H1 (cell line): ENCODE results near the gene ZFPL1. TPM values are rescaled to one million over a fixed set of nuclear protein-coding genes. Genes with fewer than 3 reads are reported as not detected.

Source experiments
- CTCF ChIA-PET: fragments of 300-600 bp; sonication (Branson Sonifier 250); formaldehyde crosslinking; loops from one replicate; lab custom pipeline; 2021; ENCODE audit not compliant: partially characterized antibody; lab: Charles Lee
- POLR2A ChIA-PET: fragments of 300-600 bp; sonication (Branson Sonifier 250); formaldehyde crosslinking; loops from one replicate; lab custom pipeline; 2021; ENCODE audit warnings: inconsistent platforms; ENCODE audit not compliant: partially characterized antibody; lab: Charles Lee
- DNase-seq, 2 experiments: peaks; one replicate each; pipeline versions ENCODE4 v3.0.0 to v3.0.0-alpha.2; 2010 to 2022; ENCODE audit warnings: low spot score in 2 of 2, low read depth in 1 of 2, mixed read lengths in 1 of 2
- FAIRE-seq: peaks from 2 replicates; lab custom pipeline; 2011; peaks lifted over from hg19 to GRCh38; lab: Jason Lieb, UNC
- H2AFZ ChIP-seq: 2 replicates; pipeline ENCODE4 v1.8.1; 2012; ENCODE audit warnings: low read length, inconsistent platforms
- H2AK5ac ChIP-seq: 2 replicates; pipeline ENCODE4 v1.6.1; 2013; ENCODE audit warnings: low read depth, low read length
- H2BK120ac ChIP-seq: replicated peaks from 2 replicates; pipeline ENCODE3; 2013; ENCODE audit warnings: low read depth, low read length, inconsistent platforms
- H2BK12ac ChIP-seq: 2 replicates; pipeline ENCODE4 v1.6.1; 2013; ENCODE audit warnings: low read depth, low read length
- H2BK15ac ChIP-seq: 2 replicates; pipeline ENCODE4 v1.6.1; 2013; ENCODE audit warnings: low read length
- H2BK20ac ChIP-seq: 2 replicates; pipeline ENCODE4 v1.6.1; 2013; ENCODE audit warnings: low read length
- H2BK5ac ChIP-seq: 2 replicates; pipeline ENCODE4 v1.6.1; 2013; ENCODE audit warnings: low read depth, low read length
- H3K14ac ChIP-seq: 2 replicates; pipeline ENCODE4 v1.6.1; 2013; ENCODE audit warnings: inconsistent platforms; ENCODE audit not compliant: insufficient read length
- H3K18ac ChIP-seq: 2 replicates; pipeline ENCODE4 v1.6.1; 2013; ENCODE audit warnings: low read length; ENCODE audit errors: extremely low read depth
- H3K23ac ChIP-seq: 2 replicates; pipeline ENCODE4 v1.6.1; 2013; ENCODE audit warnings: inconsistent platforms; ENCODE audit not compliant: insufficient read length
- H3K23me2 ChIP-seq: 2 replicates; pipeline ENCODE4 v1.6.1; 2013; ENCODE audit warnings: low read depth, low read length
- H3K27ac ChIP-seq: 2 replicates; pipeline ENCODE4 v1.6.1; 2011; ENCODE audit warnings: low read depth, low read length, inconsistent platforms
- H3K27me3 ChIP-seq, 4 experiments: replicated peaks in 1 of 4; 1 replicate in 1 of 4; 2 replicates in 3 of 4; pipeline versions ENCODE4 v1.6.1 to v1.8.1; 2011 to 2013; ENCODE audit warnings: low read length in 3 of 4, mild to moderate bottlenecking in 3 of 4, inconsistent platforms in 2 of 4, mixed read lengths in 2 of 4, moderate library complexity in 1 of 4; ENCODE audit not compliant: control insufficient read depth in 3 of 4, insufficient read depth in 3 of 4; ENCODE audit errors: extremely low read depth in 1 of 4
- H3K36me3 ChIP-seq, 4 experiments: 2 replicates each; pipeline versions ENCODE4 v1.6.1 to v1.8.1; 2011 to 2013; ENCODE audit warnings: mild to moderate bottlenecking in 4 of 4, low read length in 3 of 4, moderate library complexity in 2 of 4, control low read depth in 1 of 4, inconsistent platforms in 1 of 4; ENCODE audit not compliant: insufficient read depth in 4 of 4, control insufficient read depth in 2 of 4
- H3K4ac ChIP-seq: replicated peaks from 2 replicates; pipeline ENCODE3; 2013; ENCODE audit warnings: low read length, low read depth, mixed read lengths, inconsistent platforms; ENCODE audit not compliant: insufficient read length
- H3K4me1 ChIP-seq, 4 experiments: replicated peaks in 1 of 4; 1 replicate in 1 of 4; 2 replicates in 3 of 4; pipeline versions ENCODE4 v1.6.1 to v1.8.1; 2011 to 2013; ENCODE audit warnings: low read length in 3 of 4, inconsistent platforms in 2 of 4, mixed read lengths in 1 of 4; ENCODE audit not compliant: insufficient read depth in 4 of 4, control insufficient read depth in 3 of 4
- H3K4me2 ChIP-seq, 2 experiments: 2 replicates each; pipeline versions ENCODE4 v1.6.1 to v1.8.1; 2011 to 2013; ENCODE audit warnings: low read depth in 2 of 2, low read length in 2 of 2, control low read depth in 1 of 2, inconsistent platforms in 1 of 2, mild to moderate bottlenecking in 1 of 2; ENCODE audit not compliant: insufficient read depth in 1 of 2
- H3K4me3 ChIP-seq, 4 experiments: fragments of 200-600, 300-600 bp in 1 of 4; sonication (generic), shearing (Covaris generic), sonication (Bioruptor Twin) in 1 of 4; 2 replicates each; pipeline versions ENCODE4 v1.5.1 to v1.8.1; 2011 to 2016; ENCODE audit warnings: low read length in 4 of 4, low read depth in 3 of 4, control low read depth in 2 of 4, inconsistent platforms in 2 of 4, mild to moderate bottlenecking in 2 of 4, mixed read lengths in 1 of 4, moderate library complexity in 1 of 4; ENCODE audit not compliant: insufficient read depth in 2 of 4; ENCODE audit errors: extremely low read depth in 1 of 4
- H3K56ac ChIP-seq: replicated peaks from 2 replicates; pipeline ENCODE3; 2013; ENCODE audit warnings: low read depth, mild to moderate bottlenecking, mixed read lengths, low read length, inconsistent platforms; ENCODE audit not compliant: insufficient read length
- H3K79me1 ChIP-seq: 2 replicates; pipeline ENCODE4 v1.6.1; 2013; ENCODE audit warnings: low read depth, low read length, control low read depth
- H3K79me2 ChIP-seq, 2 experiments: 2 replicates each; pipeline versions ENCODE4 v1.6.1 to v1.8.1; 2012 to 2013; ENCODE audit warnings: low read length in 2 of 2, mild to moderate bottlenecking in 2 of 2, inconsistent platforms in 1 of 2; ENCODE audit not compliant: insufficient read depth in 2 of 2, control insufficient read depth in 1 of 2
- H3K9ac ChIP-seq, 4 experiments: replicated peaks in 1 of 4; 1 replicate in 1 of 4; 2 replicates in 3 of 4; pipeline versions ENCODE4 v1.6.1 to v1.8.1; 2011 to 2013; ENCODE audit warnings: low read depth in 3 of 4, low read length in 3 of 4, control low read depth in 2 of 4, mild to moderate bottlenecking in 2 of 4, moderate library complexity in 2 of 4, inconsistent platforms in 1 of 4; ENCODE audit errors: extremely low read depth in 1 of 4
- H3K9me3 ChIP-seq, 2 experiments: 2 replicates each; pipeline versions ENCODE4 v1.6.1 to v1.8.1; 2012 to 2013; ENCODE audit warnings: mild to moderate bottlenecking in 2 of 2, moderate library complexity in 2 of 2, control low read depth in 1 of 2, inconsistent platforms in 1 of 2, low read depth in 1 of 2, low read length in 1 of 2, mixed read lengths in 1 of 2; ENCODE audit not compliant: insufficient read depth in 2 of 2
- H4K20me1 ChIP-seq, 2 experiments: replicated peaks in 1 of 2; 2 replicates each; pipeline versions ENCODE3 to v1.8.1; 2011 to 2013; ENCODE audit warnings: inconsistent platforms in 2 of 2, low read length in 2 of 2, mild to moderate bottlenecking in 1 of 2; ENCODE audit not compliant: insufficient read depth in 2 of 2, control insufficient read depth in 1 of 2
- H4K5ac ChIP-seq: 2 replicates; pipeline ENCODE4 v1.6.1; 2013; ENCODE audit warnings: low read length, low read depth, mixed read lengths, inconsistent platforms; ENCODE audit not compliant: insufficient read length
- H4K8ac ChIP-seq: 2 replicates; pipeline ENCODE4 v1.8.0; 2013; ENCODE audit warnings: mild to moderate bottlenecking, moderate library complexity, low read length, inconsistent platforms; ENCODE audit not compliant: insufficient read depth; ENCODE audit errors: extremely low read depth
- H4K91ac ChIP-seq: replicated peaks from 2 replicates; pipeline ENCODE3; 2013; ENCODE audit warnings: low read length, mixed read lengths, inconsistent platforms; ENCODE audit not compliant: insufficient read length
- ASH2L ChIP-seq: fragments of 200-600, 300-600 bp; sonication (generic); IDR thresholded peaks from one replicate; pipeline ENCODE4 v1.7.1; 2017; ENCODE audit warnings: low read length
- POLR2A ChIP-seq, 2 experiments: IDR thresholded peaks; 1 replicate in 1 of 2; 2 replicates in 1 of 2; pipeline ENCODE4 v1.6.1; 2011; ENCODE audit warnings: low read depth in 2 of 2, low read length in 2 of 2, mild to moderate bottlenecking in 2 of 2; ENCODE audit errors: control extremely low read depth in 1 of 2
- WGBS, 2 experiments: shearing (Covaris generic) in 1 of 2; methylation state at CpG; one replicate each; pipeline versions ENCODE4 v1.1.6 to v1.1.7; 2013 to 2015; ENCODE audit warnings: low lambda C conversion rate in 2 of 2, mixed read lengths in 2 of 2, inconsistent platforms in 1 of 2, low coverage in 1 of 2, missing lambda C conversion rate in 1 of 2; ENCODE audit not compliant: insufficient replicate concordance in 2 of 2, insufficient coverage in 1 of 2, insufficient read length in 1 of 2; ENCODE audit errors: extremely low coverage in 1 of 2, missing lambda C conversion rate in 1 of 2; 5-methylcytosine and 5-hydroxymethylcytosine counted together
- polyA plus RNA-seq, 7 experiments: library from polyadenylated mRNA; depleted of rRNA in 3 of 7; stranded (reverse) in 5 of 7; unstranded in 2 of 7; fragments of >200 nt in 5 of 7; fragments of 200-250 nt in 2 of 7; gene quantifications; 1 replicate in 5 of 7; 2 replicates in 1 of 7; 4 replicates in 1 of 7; pipeline versions ENCODE4 v1.2.1 to v1.2.3, GENCODE V29; 2011 to 2013; ENCODE audit warnings: missing spikeins in 2 of 7, mixed read lengths in 2 of 7
- total RNA-seq: library from RNA; stranded (reverse); fragmentation: NEBNext Ultra II Directional; extraction: Animal tissue kit (Norgen Biotek cat#: 25700); gene quantifications from 2 replicates; pipeline ENCODE4 v1.2.1, GENCODE V29; 2021

ZFPL1 gene
- total and polyA plus RNA-seq, 2 of the 8 experiments (the other 6 are each of a cell fraction or from before 2014, with no cell fraction given), result 21.5 to 76.8 TPM

- H2BK5ac ChIP-seq, result peak overlapping the region; percentile 69; the same call in 1 of the 2 replicates
- 76% methylated on average over 7 of the region's 11 CpGs; no CpG with 5 or more reads in 1 of the 2 experiments for WGBS, 2 experiments
- POLR2A ChIA-PET, result interaction anchor here (0.9 to 21.6 kb wide), 11 partner anchors 10 to 289 kb away, joined by 3 to 230 read pairs (median 4); partner anchors contain the start of genes ARL2, EHD1, FAU and MRPL49
- no peak for TF ChIP-seq POLR2A (IDR thresholded peaks at IDR 0.05; ENCODE audit: control extremely low read depth in 1 of 2, low read depth in 2 of 2, low read length in 2 of 2)
- TF ChIP-seq ASH2L, result no peak
Measured at GRCh38 chr11:65066315-65066714, 17.7 kb upstream of the ZFPL1 start.

More at GRCh38 chr11:65066315-65066714, 17.7 kb upstream of the ZFPL1 start:
- Histone ChIP-seq H3K14ac (no peak overlapping the region), H3K27me3 (no peaks in the 10 kb centered on the region), H2AK5ac (no peak overlapping the region; the same call in 1 of the 2 replicates), H4K91ac (peak overlapping the region; percentile 79), H3K23me2 (no peaks in the 10 kb centered on the region), H3K4me3 (peak overlapping the region in 2 of 4 experiments; percentile 19 to 34; a peak in 5 of 8 replicates), H2BK120ac (peak overlapping the region; percentile 6), H4K5ac (peak overlapping the region; percentile 34), H2AFZ (no peak overlapping the region), H3K4me1 (peaks cover 5 to 23% (median 17%) of the 10 kb centered on the region in 4 experiments), H3K27ac (peak overlapping the region; percentile 52; the same call in 1 of the 2 replicates), H2BK20ac (0 out of 2 replicates have a peak overlapping the region, but pooled peaks have one; percentile 48), H3K9ac (peak overlapping the region in 2 of 4 experiments; percentile 29 to 48; a peak in 3 of 7 replicates), H3K79me2 (no peaks in the 10 kb centered on the region), H3K4me2 (peak overlapping the region; percentile 31 to 55; a peak in 3 of 4 replicates), H3K79me1 (no peaks in the 10 kb centered on the region), H3K56ac (no peak overlapping the region), H3K4ac (peak overlapping the region; percentile 95), H3K18ac (peak overlapping the region; percentile 95), H4K20me1 (no peaks in the 10 kb centered on the region), H3K23ac (no peak overlapping the region), H2BK12ac (peak overlapping the region; percentile 92; the same call in 1 of the 2 replicates), H3K9me3 (no peaks in the 10 kb centered on the region), H3K36me3 (no peaks in the 10 kb centered on the region), H4K8ac (peak overlapping the region; percentile 81; the same call in 1 of the 2 replicates), H2BK15ac (peak overlapping the region; percentile 12; the same call in 1 of the 2 replicates)
- FAIRE-seq (no peak), DNase-seq (no peak)
- CTCF ChIA-PET, result interaction anchor here (0.7 to 3.1 kb wide), 5 partner anchors 9 to 219 kb away, joined by 3 to 21 read pairs (median 6); no protein-coding TSS in a partner anchor
